Ascending aorta (tissue), 2 donors: Measurements from ENCODE around the gene TBPL1. TPM values are rescaled to one million over a fixed set of nuclear protein-coding genes. Genes with fewer than 3 reads are reported as not detected.

Source experiments
- DNase-seq, 2 donors: peaks; one replicate each; pipeline ENCODE4 v3.0.0-alpha.2; 2019; ENCODE audit warnings: low spot score in 2 of 2
- H3K27ac ChIP-seq, 2 donors: fragments of 200-600 bp; sonication (generic); one replicate each; pipeline ENCODE4 v1.5.1; 2016 to 2017; ENCODE audit warnings: mild to moderate bottlenecking in 1 of 2
- H3K27me3 ChIP-seq: fragments of 200-600 bp; sonication (generic); one replicate; pipeline ENCODE4 v1.5.1; 2017
- H3K36me3 ChIP-seq, 2 donors: fragments of 200-600 bp; sonication (generic); one replicate each; pipeline ENCODE4 v1.5.1; 2016
- H3K4me1 ChIP-seq, 2 donors: fragments of 200-600 bp; sonication (generic); one replicate each; pipeline ENCODE4 v1.5.1; 2016 to 2017; ENCODE audit warnings: mild to moderate bottlenecking in 1 of 2
- H3K4me3 ChIP-seq, 2 donors: fragments of 200-600 bp; sonication (generic); one replicate each; pipeline ENCODE4 v1.5.1; 2016 to 2017; ENCODE audit warnings: mild to moderate bottlenecking in 1 of 2
- H3K9me3 ChIP-seq, 2 donors: fragments of 200-600 bp; sonication (generic); one replicate each; pipeline ENCODE4 v1.5.1; 2016
- intact Hi-C: fragments of 100-400 bp; cut with DNase I; formaldehyde crosslinking; loops from one replicate; pipeline ENCODE4 v1.15.1; 2023
- total RNA-seq: library from RNA; depleted of rRNA; stranded (reverse); fragments of >200 nt; gene quantifications from one replicate; pipeline ENCODE4 v1.1.0, GENCODE V29; 2016
- TF ChIP-seq, protein P1 (sequence below), 3 experiments: fragments of 200-600 bp in 2 of 3; fragments of 450-650 bp in 1 of 3; sonication (generic) in 2 of 3; IDR thresholded peaks; one replicate each; pipeline ENCODE4 v1.5.1; 2016 to 2019; ENCODE audit warnings: antibody characterized with exemption in 3 of 3, mild to moderate bottlenecking in 1 of 3, moderate library complexity in 1 of 3

Gene TBPL1
- total RNA-seq, 1 donor from 2014 or later: 23.1 TPM

DNA sequence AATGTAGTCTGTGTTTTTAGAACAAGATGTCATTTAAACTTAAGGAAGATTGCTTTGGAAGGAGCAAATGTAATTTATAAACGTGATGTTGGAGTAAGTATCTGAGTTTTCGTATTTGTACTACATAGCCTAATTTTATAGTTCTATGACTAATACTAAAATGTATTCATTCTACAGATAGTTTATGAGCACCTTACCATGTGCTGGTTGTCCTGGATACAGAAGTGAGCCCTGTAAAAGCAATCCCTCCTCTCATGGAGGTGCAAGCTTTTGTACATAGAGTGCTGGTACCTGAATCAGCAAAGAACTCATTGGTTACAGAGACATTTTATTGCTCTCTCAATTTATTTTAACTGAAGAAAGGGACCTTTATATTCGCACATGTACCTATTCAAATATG lies 27.1 kb downstream of the TBPL1 start:
- Histone ChIP-seq H3K36me3 (peaks cover 10 to 22% of the 10 kb centered on the region in 2 donors), H3K4me3 (no peak overlapping the region), H3K27me3 (no peaks in the 10 kb centered on the region), H3K4me1 (peaks cover 0 to 13% of the 10 kb centered on the region in 2 donors), H3K9me3 (no peaks in the 10 kb centered on the region), H3K27ac (no peak overlapping the region)
- DNase-seq: no peak
- intact Hi-C loops: no loop called here
- TF ChIP-seq, protein P1, sequence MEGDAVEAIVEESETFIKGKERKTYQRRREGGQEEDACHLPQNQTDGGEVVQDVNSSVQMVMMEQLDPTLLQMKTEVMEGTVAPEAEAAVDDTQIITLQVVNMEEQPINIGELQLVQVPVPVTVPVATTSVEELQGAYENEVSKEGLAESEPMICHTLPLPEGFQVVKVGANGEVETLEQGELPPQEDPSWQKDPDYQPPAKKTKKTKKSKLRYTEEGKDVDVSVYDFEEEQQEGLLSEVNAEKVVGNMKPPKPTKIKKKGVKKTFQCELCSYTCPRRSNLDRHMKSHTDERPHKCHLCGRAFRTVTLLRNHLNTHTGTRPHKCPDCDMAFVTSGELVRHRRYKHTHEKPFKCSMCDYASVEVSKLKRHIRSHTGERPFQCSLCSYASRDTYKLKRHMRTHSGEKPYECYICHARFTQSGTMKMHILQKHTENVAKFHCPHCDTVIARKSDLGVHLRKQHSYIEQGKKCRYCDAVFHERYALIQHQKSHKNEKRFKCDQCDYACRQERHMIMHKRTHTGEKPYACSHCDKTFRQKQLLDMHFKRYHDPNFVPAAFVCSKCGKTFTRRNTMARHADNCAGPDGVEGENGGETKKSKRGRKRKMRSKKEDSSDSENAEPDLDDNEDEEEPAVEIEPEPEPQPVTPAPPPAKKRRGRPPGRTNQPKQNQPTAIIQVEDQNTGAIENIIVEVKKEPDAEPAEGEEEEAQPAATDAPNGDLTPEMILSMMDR (IDR thresholded peaks at IDR 0.05): no peak

DNA sequence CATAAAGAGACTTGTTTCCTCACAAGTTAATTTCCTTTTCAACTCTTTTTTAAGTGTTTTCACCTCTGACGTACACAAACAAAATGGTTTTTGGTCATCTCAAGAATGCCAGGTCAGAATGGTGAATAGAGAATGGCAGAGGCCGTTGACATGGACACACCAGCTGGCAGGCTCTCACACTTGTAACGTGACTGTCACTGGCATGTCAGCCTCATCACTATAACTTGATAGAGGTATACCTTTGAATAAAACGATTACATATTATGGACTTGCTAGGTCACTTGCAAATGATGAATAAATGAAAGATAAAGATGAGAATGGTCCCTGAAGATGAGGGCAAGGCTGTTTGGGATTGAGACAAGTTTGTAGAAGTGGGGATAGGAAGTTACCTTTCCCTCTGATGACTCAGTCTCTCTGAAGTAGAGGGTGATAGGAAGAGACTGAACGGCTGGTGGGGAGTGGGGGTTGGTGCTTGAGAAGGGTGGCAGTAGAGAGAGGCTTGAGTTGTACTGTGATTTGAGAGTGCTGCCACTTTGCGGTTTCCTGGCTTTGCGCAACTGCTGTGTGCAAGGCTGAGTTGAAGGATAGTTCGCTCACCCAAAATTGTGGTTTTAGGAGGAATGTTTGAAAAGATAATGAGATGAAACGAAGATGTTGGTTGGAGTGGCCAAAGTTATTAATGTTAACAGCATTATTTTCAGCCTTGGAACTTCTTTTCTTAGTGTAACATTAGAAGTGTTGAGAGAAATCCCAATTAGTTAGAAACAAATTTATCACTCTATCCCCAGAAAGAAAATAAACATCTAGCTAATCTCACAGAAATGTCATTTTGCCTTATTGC lies 30.3 kb downstream of the TBPL1 start:
- TF ChIP-seq, protein P1 (IDR thresholded peaks at IDR 0.05): no peak
- no peak for DNase-seq
- H3K27me3 ChIP-seq: no peaks in the 10 kb centered on the region
- H3K4me1 ChIP-seq: peaks cover 0 to 8% of the 10 kb centered on the region in 2 donors
- peaks cover 10 to 38% of the 10 kb centered on the region in 2 donors for H3K36me3 ChIP-seq
- intact Hi-C loops: no loop called here
- no peak overlapping the region for H3K4me3 ChIP-seq
- H3K9me3 ChIP-seq: no peaks in the 10 kb centered on the region
- H3K27ac ChIP-seq: no peak overlapping the region

DNA sequence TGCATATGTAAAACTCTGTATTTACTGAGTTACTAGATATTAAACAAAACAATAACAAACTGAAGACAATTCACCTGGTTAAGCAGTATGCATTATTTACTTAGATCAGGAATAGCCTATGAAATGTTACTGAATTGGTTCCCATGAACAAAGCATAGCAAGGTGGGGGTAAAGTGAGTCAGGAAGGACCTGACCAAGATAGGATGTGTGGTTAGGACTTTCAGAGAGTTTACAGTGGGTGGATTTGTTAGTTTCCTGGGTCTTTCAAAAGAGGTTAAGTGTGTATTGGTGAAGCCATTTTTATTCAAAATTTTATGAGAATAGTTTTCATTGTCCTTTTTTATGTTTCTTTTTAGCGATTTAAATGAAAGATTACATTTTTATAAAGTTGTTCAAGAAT lies 32.9 kb downstream of the TBPL1 start:
- Histone ChIP-seq H3K4me3 (no peak overlapping the region), H3K9me3 (no peaks in the 10 kb centered on the region), H3K27me3 (no peaks in the 10 kb centered on the region), H3K36me3 (peaks cover 10 to 34% of the 10 kb centered on the region in 2 donors), H3K4me1 (no peaks in the 10 kb centered on the region), H3K27ac (no peak overlapping the region)
- intact Hi-C loops: no loop called here
- TF ChIP-seq, protein P1 (IDR thresholded peaks at IDR 0.05): no peak
- DNase-seq: no peak

DNA sequence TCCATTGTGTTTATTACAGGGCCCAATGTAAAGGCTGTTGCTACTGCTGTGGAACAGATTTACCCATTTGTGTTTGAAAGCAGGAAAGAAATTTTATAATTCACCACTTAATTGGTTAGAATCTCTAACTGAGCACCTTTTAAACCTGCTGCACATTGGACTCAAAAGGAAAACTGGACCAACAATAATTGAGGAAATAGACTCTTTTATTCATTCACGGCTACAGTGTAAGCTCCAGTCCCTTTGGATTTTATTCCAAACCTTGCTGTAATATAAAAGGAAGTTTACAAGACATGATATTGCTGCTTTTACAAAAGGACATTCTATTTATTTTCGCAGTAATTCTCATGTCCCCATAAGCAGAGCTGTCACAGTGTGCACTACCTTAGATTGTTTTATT lies 33.9 kb downstream of the TBPL1 start:
- Histone ChIP-seq H3K4me3 (no peak overlapping the region), H3K27ac (no peak overlapping the region), H3K4me1 (peaks cover 0 to 5% of the 10 kb centered on the region in 2 donors), H3K9me3 (no peaks in the 10 kb centered on the region), H3K27me3 (no peaks in the 10 kb centered on the region), H3K36me3 (peaks cover 10 to 34% of the 10 kb centered on the region in 2 donors)
- TF ChIP-seq, protein P1 (IDR thresholded peaks at IDR 0.05): no peak
- no peak for DNase-seq
- intact Hi-C loops: no loop called here

DNA sequence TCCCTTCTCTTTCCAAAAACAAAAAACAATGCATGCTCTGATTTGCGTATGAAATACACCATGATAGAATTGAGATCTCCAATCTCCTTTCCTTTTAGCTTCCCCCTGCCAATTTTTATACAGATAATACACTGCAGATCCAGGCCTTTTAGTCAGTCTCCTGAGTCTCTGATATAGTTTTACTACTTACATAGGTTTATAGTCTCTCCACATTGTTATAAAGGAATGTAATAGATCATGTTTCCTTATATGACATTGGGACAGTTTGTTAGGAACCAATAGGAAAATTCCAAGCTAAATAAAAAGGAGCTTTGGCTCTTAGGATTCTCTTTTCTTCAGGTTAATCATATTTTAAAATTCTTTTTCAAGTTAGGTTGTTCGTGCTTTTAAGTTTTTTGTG lies 36.5 kb downstream of the TBPL1 start:
- Histone ChIP-seq H3K27ac (no peak overlapping the region), H3K27me3 (no peaks in the 10 kb centered on the region), H3K36me3 (peaks cover 5 to 20% of the 10 kb centered on the region in 2 donors), H3K9me3 (no peaks in the 10 kb centered on the region), H3K4me3 (no peak overlapping the region), H3K4me1 (peaks cover 0 to 21% of the 10 kb centered on the region in 2 donors)
- TF ChIP-seq, protein P1 (IDR thresholded peaks at IDR 0.05): no peak
- intact Hi-C loops: no loop called here
- DNase-seq: no peak
